ENCODE results near the gene JUP. TPM values are rescaled to one million over a fixed set of nuclear protein-coding genes. Genes with fewer than 3 reads are reported as not detected.

JUP gene
- total and polyA plus RNA-seq, 2 of the 13 experiments (the other 11 are each of a cell fraction or from before 2014, with no cell fraction given): 12.1 to 20.6 TPM

DNA sequence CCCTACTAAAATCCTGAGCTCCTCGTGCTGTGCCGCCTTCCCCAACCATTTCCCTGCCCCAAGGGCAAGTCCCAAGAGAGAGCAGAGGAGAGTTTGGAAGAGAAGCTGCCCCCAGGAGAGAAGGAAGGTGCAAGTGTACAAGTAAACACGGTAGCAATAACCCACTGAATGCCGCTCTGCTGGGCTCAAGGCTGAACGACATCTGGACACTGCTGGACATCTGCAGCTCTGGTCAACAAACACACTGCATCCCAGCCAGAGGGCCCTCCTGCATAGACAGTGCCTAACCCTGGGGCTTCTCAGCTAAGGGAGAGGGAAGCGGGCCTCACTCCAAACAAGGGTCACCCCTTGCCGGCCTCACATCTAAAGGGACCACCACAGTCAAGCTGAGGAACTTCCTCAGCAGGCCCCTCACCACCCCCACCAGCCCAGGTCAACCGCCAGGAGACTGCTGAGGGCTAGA is 12.7 kb downstream of the JUP start:
- Histone ChIP-seq H2AFZ (ENCODE audit: low read length) (no peak overlapping the region), H3K27me3 (ENCODE audit: control insufficient read depth in 1 of 2, insufficient read depth in 2 of 2, low read length in 2 of 2) (no peaks in the 10 kb centered on the region), H3K79me2 (ENCODE audit: insufficient read depth, low read length) (no peaks in the 10 kb centered on the region), H3K4me3 (replicated peaks in 1 of 3; ENCODE audit: insufficient read depth in 1 of 3, low read depth in 2 of 3, low read length in 3 of 3) (peak overlapping the region; percentile 36 to 67 (median 38); a peak in 4 of 6 replicates), H3K36me3 (replicated peaks in 1 of 2; ENCODE audit: control insufficient read depth in 1 of 2, insufficient read depth in 2 of 2, low read length in 2 of 2) (peaks cover 7 to 26% of the 10 kb centered on the region in 2 experiments; a peak in 4 of 5 replicates), H3K9ac (ENCODE audit: insufficient read depth, low read depth, low read length) (peak overlapping the region; percentile 49), H3K27ac (ENCODE audit: extremely low read length, insufficient read depth, low read length) (peak overlapping the region; percentile 80), H3K9me3 (ENCODE audit: low read length) (no peaks in the 10 kb centered on the region), H3K4me1 (ENCODE audit: insufficient read depth, low read length) (peaks cover 60% of the 10 kb centered on the region), H3K4me2 (ENCODE audit: low read depth, low read length) (peak overlapping the region; percentile 84), H4K20me1 (ENCODE audit: insufficient read depth, low read length) (no peaks in the 10 kb centered on the region)
- DNase-seq (ENCODE audit: low spot score) (no peak), FAIRE-seq (peak; percentile 72), ATAC-seq (peak; percentile 37)
- CTCF ChIA-PET (ENCODE audit: low intra/inter-chr PET ratio, low total read pairs): interaction anchor here (1.3 kb wide), 1 partner anchor 13 kb away, joined by 3 read pairs; the partner anchor contains the start of gene JUP
- BruUV-seq (replicated peaks): no TSS peak
- intact Hi-C loops (cut with micrococcal nuclease; ENCODE audit: unreplicated experiment): loop anchor here (1.0 kb wide), 1 partner anchor 13 kb away; the partner anchor contains the start of gene JUP
- POLR2A ChIA-PET: interaction anchor here (0.8 to 3.2 kb wide), 17 partner anchors 8 to 192 kb away, joined by 3 to 62 read pairs (median 5); partner anchors contain the start of genes CNP, EIF1, FKBP10 and JUP
- 39% methylated on average over 7 of the region's 8 CpGs for WGBS (ENCODE audit: low lambda C conversion rate)
- in situ Hi-C loops (cut with HindIII; ENCODE audit: extremely low pct_ligation_motif_present, low pct_unique_long_range_greater_than_20kb): no loop called here
- TF ChIP-seq ZNF83 (CRISPR knock-in tag; IDR thresholded peaks at IDR 0.05; ENCODE audit: borderline replicate concordance) (no peak), ZNF766 (CRISPR knock-in tag; IDR thresholded peaks at IDR 0.05; ENCODE audit: borderline replicate concordance) (no peak), PRDM10 (CRISPR knock-in tag; IDR thresholded peaks at IDR 0.05; ENCODE audit: low read depth) (no peak), ZGPAT (CRISPR knock-in tag; IDR thresholded peaks at IDR 0.05) (no peak), ZNF792 (CRISPR knock-in tag; IDR thresholded peaks at IDR 0.05) (no peak), JARID2 (CRISPR knock-in tag; IDR thresholded peaks at IDR 0.05; ENCODE audit: insufficient replicate concordance) (no peak), ZNF652 (CRISPR knock-in tag; IDR thresholded peaks at IDR 0.05; ENCODE audit: borderline replicate concordance, low read depth) (no peak), CAMTA2 (CRISPR knock-in tag; IDR thresholded peaks at IDR 0.05; ENCODE audit: borderline replicate concordance) (no peak), FOXA1 (IDR thresholded peaks at IDR 0.05) (no peak), FOXA1 (CRISPR knock-in tag; IDR thresholded peaks at IDR 0.05) (peak; percentile 71), ZBTB42 (CRISPR knock-in tag; IDR thresholded peaks at IDR 0.05) (peak; percentile 93; the same call in 1 of the 2 replicates), ZNF768 (CRISPR knock-in tag; IDR thresholded peaks at IDR 0.05) (peak; percentile 34; the same call in 1 of the 2 replicates), ZNF253 (CRISPR knock-in tag; IDR thresholded peaks at IDR 0.05; ENCODE audit: borderline replicate concordance) (no peak)
- TF ChIP-seq, protein P1, sequence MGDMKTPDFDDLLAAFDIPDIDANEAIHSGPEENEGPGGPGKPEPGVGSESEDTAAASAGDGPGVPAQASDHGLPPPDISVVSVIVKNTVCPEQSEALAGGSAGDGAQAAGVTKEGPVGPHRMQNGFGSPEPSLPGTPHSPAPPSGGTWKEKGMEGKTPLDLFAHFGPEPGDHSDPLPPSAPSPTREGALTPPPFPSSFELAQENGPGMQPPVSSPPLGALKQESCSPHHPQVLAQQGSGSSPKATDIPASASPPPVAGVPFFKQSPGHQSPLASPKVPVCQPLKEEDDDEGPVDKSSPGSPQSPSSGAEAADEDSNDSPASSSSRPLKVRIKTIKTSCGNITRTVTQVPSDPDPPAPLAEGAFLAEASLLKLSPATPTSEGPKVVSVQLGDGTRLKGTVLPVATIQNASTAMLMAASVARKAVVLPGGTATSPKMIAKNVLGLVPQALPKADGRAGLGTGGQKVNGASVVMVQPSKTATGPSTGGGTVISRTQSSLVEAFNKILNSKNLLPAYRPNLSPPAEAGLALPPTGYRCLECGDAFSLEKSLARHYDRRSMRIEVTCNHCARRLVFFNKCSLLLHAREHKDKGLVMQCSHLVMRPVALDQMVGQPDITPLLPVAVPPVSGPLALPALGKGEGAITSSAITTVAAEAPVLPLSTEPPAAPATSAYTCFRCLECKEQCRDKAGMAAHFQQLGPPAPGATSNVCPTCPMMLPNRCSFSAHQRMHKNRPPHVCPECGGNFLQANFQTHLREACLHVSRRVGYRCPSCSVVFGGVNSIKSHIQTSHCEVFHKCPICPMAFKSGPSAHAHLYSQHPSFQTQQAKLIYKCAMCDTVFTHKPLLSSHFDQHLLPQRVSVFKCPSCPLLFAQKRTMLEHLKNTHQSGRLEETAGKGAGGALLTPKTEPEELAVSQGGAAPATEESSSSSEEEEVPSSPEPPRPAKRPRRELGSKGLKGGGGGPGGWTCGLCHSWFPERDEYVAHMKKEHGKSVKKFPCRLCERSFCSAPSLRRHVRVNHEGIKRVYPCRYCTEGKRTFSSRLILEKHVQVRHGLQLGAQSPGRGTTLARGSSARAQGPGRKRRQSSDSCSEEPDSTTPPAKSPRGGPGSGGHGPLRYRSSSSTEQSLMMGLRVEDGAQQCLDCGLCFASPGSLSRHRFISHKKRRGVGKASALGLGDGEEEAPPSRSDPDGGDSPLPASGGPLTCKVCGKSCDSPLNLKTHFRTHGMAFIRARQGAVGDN (CRISPR knock-in tag; IDR thresholded peaks at IDR 0.05): no peak
